Body of pancreas (tissue), 4 donors: ENCODE measurements around the gene KDF1. TPM values are rescaled to one million over a fixed set of nuclear protein-coding genes. Genes with fewer than 3 reads are reported as not detected.
A peak's percentile ranks its signal among the peaks of the same experiment; 100 is the strongest.

Experiments used
- ATAC-seq: fragments of 150-250 bp; one replicate; pipeline ENCODE4 v1.9.1; 2016
- DNase-seq, 4 donors: peaks; one replicate each; pipeline ENCODE4 v3.0.0-alpha.2; 2019
- H3K27ac ChIP-seq, 4 donors: fragments of 200-600 bp; sonication (generic); 1 replicate in 3 of 4; 2 replicates in 1 of 4; pipeline versions ENCODE4 v1.5.1 to v1.6.1; 2016 to 2019; ENCODE audit warnings: mild to moderate bottlenecking in 1 of 4, mixed read lengths in 1 of 4, moderate library complexity in 1 of 4
- H3K27me3 ChIP-seq, 2 donors: fragments of 200-600 bp; sonication (generic); one replicate each; pipeline ENCODE4 v1.6.0; 2016; ENCODE audit warnings: mild to moderate bottlenecking in 1 of 2
- H3K36me3 ChIP-seq, 2 donors: fragments of 200-600 bp; sonication (generic); replicated peaks in 1 of 2; 2 replicates each; pipeline ENCODE4 v1.5.1; 2016; ENCODE audit warnings: low read depth in 2 of 2; ENCODE audit not compliant: insufficient read depth in 1 of 2
- H3K4me1 ChIP-seq: fragments of 200-600 bp; sonication (generic); one replicate; pipeline ENCODE4 v1.6.0; 2016
- H3K4me3 ChIP-seq, 2 donors: fragments of 200-600 bp; sonication (generic); 1 replicate in 1 of 2; 2 replicates in 1 of 2; pipeline ENCODE4 v1.5.1; 2016 to 2019
- H3K9me3 ChIP-seq, 3 donors: fragments of 200-600 bp; sonication (generic); 1 replicate in 2 of 3; 2 replicates in 1 of 3; pipeline ENCODE4 v1.5.1; 2016
- CTCF ChIP-seq, 7 experiments: fragments of 450-650 bp in 4 of 7; fragments of 200-600 bp in 3 of 7; sonication (generic) in 3 of 7; IDR thresholded peaks; one replicate each; pipeline ENCODE4 v1.5.1; 2016 to 2019; ENCODE audit warnings: antibody characterized with exemption in 7 of 7
- POLR2A ChIP-seq, 3 donors: fragments of 450-650 bp; IDR thresholded peaks; one replicate each; pipeline ENCODE4 v1.6.1; 2016; ENCODE audit warnings: antibody characterized with exemption in 3 of 3, mild to moderate bottlenecking in 2 of 3
- WGBS, 2 donors: methylation state at CpG; one replicate each; pipeline ENCODE4 v1.1.5; 2017; 5-methylcytosine and 5-hydroxymethylcytosine counted together
- intact Hi-C: fragments of 100-400 bp; cut with DNase I; formaldehyde crosslinking; loops from one replicate; pipeline ENCODE4 v1.15.1; 2023
- total RNA-seq, 2 donors: library from RNA; depleted of rRNA; stranded (reverse); fragments of >200 nt; gene quantifications; one replicate each; pipeline ENCODE4 v1.1.0, GENCODE V29; 2016

Gene KDF1
- total RNA-seq, 2 donors from 2014 or later: 13.8 to 18.7 TPM

- intact Hi-C loops: no loop called here
Observed at GRCh38 chr1:26922431-26922729, 37.9 kb downstream of the KDF1 start.

GRCh38 chr1:26921540-26922430 lies 38.5 kb downstream of the KDF1 start, which contains the start of gene NUDC:
Gene NUDC (plus strand): TSS chr1:26921743. CDS start chr1:26921849, 106 bp downstream.
- WGBS, 2 donors: 0 to 2% methylated on average over 36 to 75 of the region's 83 CpGs
- peak; percentile 81 to 94 (median 94) for TF ChIP-seq POLR2A (IDR thresholded peaks at IDR 0.05)
- TF ChIP-seq CTCF (IDR thresholded peaks at IDR 0.05): peak in 2 of 7 experiments; percentile 8 to 9
- peaks cover 0 to 6% of the 10 kb centered on the region in 2 donors for H3K36me3 ChIP-seq
- peak within 1 kb of the TSS; percentile 59 to 83 for H3K4me3 ChIP-seq
- intact Hi-C loops: no loop called here
- H3K4me1 ChIP-seq: peaks cover 31% of the 10 kb centered on the region
- no peaks in the 10 kb centered on the region for H3K27me3 ChIP-seq
- peak; percentile 99 for ATAC-seq
- DNase-seq: peak; percentile 97 to 98 (median 98)
- H3K27ac ChIP-seq: peak within 1 kb of the TSS; percentile 92 to 99 (median 95)
- H3K9me3 ChIP-seq: no peaks in the 10 kb centered on the region

More at GRCh38 chr1:26922431-26922729, 37.9 kb downstream of the KDF1 start:
- no peak for DNase-seq
- Histone ChIP-seq H3K9me3 (no peaks in the 10 kb centered on the region), H3K27me3 (no peaks in the 10 kb centered on the region), H3K4me3 (peak overlapping the region in 1 of 2 donors; percentile 59), H3K4me1 (peaks cover 29% of the 10 kb centered on the region), H3K36me3 (peaks cover 0 to 6% of the 10 kb centered on the region in 2 donors), H3K27ac (peak overlapping the region; percentile 92 to 99 (median 95))
- WGBS, 2 donors: 2 to 7% methylated on average over 6 of the region's 6 CpGs
- TF ChIP-seq CTCF (IDR thresholded peaks at IDR 0.05) (no peak), POLR2A (IDR thresholded peaks at IDR 0.05) (no peak)
- no peak for ATAC-seq

GRCh38 chr1:26921126-26921539 lies 39.1 kb downstream of the KDF1 start:
- Histone ChIP-seq H3K27ac (peak overlapping the region; percentile 52 to 99 (median 93)), H3K9me3 (no peaks in the 10 kb centered on the region), H3K4me1 (peaks cover 37% of the 10 kb centered on the region), H3K27me3 (no peaks in the 10 kb centered on the region), H3K4me3 (no peak overlapping the region), H3K36me3 (peaks cover 0 to 5% of the 10 kb centered on the region in 2 donors)
- intact Hi-C loops: no loop called here
- DNase-seq: no peak
- TF ChIP-seq POLR2A (IDR thresholded peaks at IDR 0.05) (no peak), CTCF (IDR thresholded peaks at IDR 0.05) (no peak)
- ATAC-seq: peak; percentile 33
- 9 to 12% methylated on average over 4 to 7 of the region's 7 CpGs for WGBS, 2 donors

GRCh38 chr1:26915204-26915842 lies 44.9 kb downstream of the KDF1 start:
- WGBS, 2 donors: 7 to 11% methylated on average over 3 to 4 of the region's 5 CpGs
- Histone ChIP-seq H3K36me3 (no peaks in the 10 kb centered on the region), H3K4me1 (peaks cover 60% of the 10 kb centered on the region), H3K27ac (peak overlapping the region; percentile 95 to 100 (median 98)), H3K4me3 (no peak overlapping the region), H3K9me3 (no peaks in the 10 kb centered on the region), H3K27me3 (no peaks in the 10 kb centered on the region)
- DNase-seq: peak; percentile 86 to 94 (median 90)
- peak; percentile 33 for ATAC-seq
- intact Hi-C loops: no loop called here
- TF ChIP-seq POLR2A (IDR thresholded peaks at IDR 0.05) (no peak), CTCF (IDR thresholded peaks at IDR 0.05) (no peak)
